ENCODE measurements around the gene FBXO4. TPM values are rescaled to one million over a fixed set of nuclear protein-coding genes. Genes with fewer than 3 reads are reported as not detected.

Gene FBXO4
- polyA plus RNA-seq, 2 of the 4 experiments (the other 2 are of a cell fraction): 9.8 to 22.5 TPM

- Histone ChIP-seq H3K4me2 (no peak overlapping the region), H3K4me1 (no peaks in the 10 kb centered on the region), H3K4me3 (no peak overlapping the region), H3K27ac (no peak overlapping the region), H3K9me3 (no peaks in the 10 kb centered on the region)
- no peak for ATAC-seq
- no peak for FAIRE-seq
- WGBS (ENCODE audit: missing lambda C conversion rate): 16% methylated on average over 3 of the region's 3 CpGs
- TF ChIP-seq REST (IDR thresholded peaks at IDR 0.05) (no peak), MAFK (IDR thresholded peaks at IDR 0.05; ENCODE audit: partially characterized antibody) (peak; percentile 50), HOXB5 (CRISPR knock-in tag; IDR thresholded peaks at IDR 0.05) (no peak)
- CTCF ChIA-PET: no interaction called here
- POLR2A ChIA-PET: no interaction called here
- no peak for DNase-seq (ENCODE audit: low read depth in 1 of 2, low spot score in 1 of 2)
Observed at GRCh38 chr5:41951224-41951623, 26.1 kb downstream of the FBXO4 start.

DNA sequence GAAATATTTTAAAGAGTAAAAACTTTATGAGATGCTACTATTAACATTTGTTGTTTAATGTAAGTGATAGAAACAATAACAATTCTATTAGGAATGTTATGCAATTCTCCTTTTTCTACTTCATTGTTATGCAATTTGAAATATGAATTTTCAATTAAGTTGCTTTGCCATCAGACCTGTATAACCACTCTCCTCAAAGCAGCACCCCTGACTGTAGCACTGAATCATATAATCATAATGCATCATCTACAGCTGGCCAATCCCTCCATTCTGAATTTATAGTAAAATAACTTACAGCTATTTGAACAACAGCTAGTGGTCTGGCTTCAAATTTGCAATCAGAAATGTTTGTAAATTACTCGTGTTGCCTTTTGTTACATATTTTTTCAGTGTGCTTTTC lies 29.2 kb downstream of the FBXO4 start:
- FAIRE-seq (no peak), DNase-seq (ENCODE audit: low read depth in 1 of 2, low spot score in 1 of 2) (no peak), ATAC-seq (no peak)
- Histone ChIP-seq H3K27ac (no peak overlapping the region), H3K4me1 (no peaks in the 10 kb centered on the region), H3K9me3 (no peaks in the 10 kb centered on the region), H3K4me3 (no peak overlapping the region), H3K4me2 (no peak overlapping the region)
- TF ChIP-seq HOXA7 (CRISPR knock-in tag; IDR thresholded peaks at IDR 0.05) (no peak), HOXB5 (CRISPR knock-in tag; IDR thresholded peaks at IDR 0.05) (no peak), REST (IDR thresholded peaks at IDR 0.05) (no peak), HEYL (CRISPR knock-in tag; IDR thresholded peaks at IDR 0.05) (no peak), FOXS1 (CRISPR knock-in tag; IDR thresholded peaks at IDR 0.05) (no peak), ELK1 (IDR thresholded peaks at IDR 0.05; ENCODE audit: low read depth, low read length) (no peak), CBX8 (IDR thresholded peaks at IDR 0.05) (no peak), ZSCAN20 (CRISPR knock-in tag; IDR thresholded peaks at IDR 0.05) (no peak), ZNF302 (CRISPR knock-in tag; IDR thresholded peaks at IDR 0.05) (no peak), JUNB (IDR thresholded peaks at IDR 0.05) (no peak), RNF2 (IDR thresholded peaks at IDR 0.05; ENCODE audit: borderline replicate concordance, low read depth) (no peak), ZFP36 (IDR thresholded peaks at IDR 0.05; ENCODE audit: borderline replicate concordance, partially characterized antibody) (no peak), POLR2AphosphoS2 (conservative IDR thresholded peaks at IDR 0.05; ENCODE audit: low read length) (no peak), MAFK (IDR thresholded peaks at IDR 0.05; ENCODE audit: partially characterized antibody) (no peak), CBX2 (IDR thresholded peaks at IDR 0.05; ENCODE audit: borderline replicate concordance, low read depth) (no peak), MYC (IDR thresholded peaks at IDR 0.05; ENCODE audit: borderline replicate concordance, low read length) (no peak)
- WGBS (ENCODE audit: missing lambda C conversion rate): 2% methylated on average over 1 of the region's 1 CpG
- ChIA-PET POLR2A (no interaction called here), CTCF (no interaction called here)
